Epithelial cell of alveolus of lung (primary cell): ENCODE measurements around the gene CSTF2T. TPM values are rescaled to one million over a fixed set of nuclear protein-coding genes. Genes with fewer than 3 reads are reported as not detected.

Experiments
- total RNA-seq: library from RNA; depleted of rRNA; stranded (reverse); fragments of >200 nt; gene quantifications from 2 replicates; pipeline ENCODE4 v1.2.1, GENCODE V29; 2015

The CSTF2T gene
- total RNA-seq, result 18.0 and 20.6 TPM in 2 replicates

GRCh38 chr10:51699475-51700227 is at the start of gene CSTF2T:
CSTF2T (minus strand) TSS chr10:51699595; CDS start chr10:51699549, 46 bp downstream.

